ENCODE data around the gene ALG1L2. TPM values are rescaled to one million over a fixed set of nuclear protein-coding genes. Genes with fewer than 3 reads are reported as not detected.
"Not testable (repeated sequence)": the region's sequence is repeated elsewhere in the genome, so short reads cannot be mapped to it uniquely, and the experiment has no call there.

Gene ALG1L2
- total RNA-seq, 8 experiments from 2014 or later, result 0.22 to 3.1 (median 1.2) TPM; not detected in 2

DNA sequence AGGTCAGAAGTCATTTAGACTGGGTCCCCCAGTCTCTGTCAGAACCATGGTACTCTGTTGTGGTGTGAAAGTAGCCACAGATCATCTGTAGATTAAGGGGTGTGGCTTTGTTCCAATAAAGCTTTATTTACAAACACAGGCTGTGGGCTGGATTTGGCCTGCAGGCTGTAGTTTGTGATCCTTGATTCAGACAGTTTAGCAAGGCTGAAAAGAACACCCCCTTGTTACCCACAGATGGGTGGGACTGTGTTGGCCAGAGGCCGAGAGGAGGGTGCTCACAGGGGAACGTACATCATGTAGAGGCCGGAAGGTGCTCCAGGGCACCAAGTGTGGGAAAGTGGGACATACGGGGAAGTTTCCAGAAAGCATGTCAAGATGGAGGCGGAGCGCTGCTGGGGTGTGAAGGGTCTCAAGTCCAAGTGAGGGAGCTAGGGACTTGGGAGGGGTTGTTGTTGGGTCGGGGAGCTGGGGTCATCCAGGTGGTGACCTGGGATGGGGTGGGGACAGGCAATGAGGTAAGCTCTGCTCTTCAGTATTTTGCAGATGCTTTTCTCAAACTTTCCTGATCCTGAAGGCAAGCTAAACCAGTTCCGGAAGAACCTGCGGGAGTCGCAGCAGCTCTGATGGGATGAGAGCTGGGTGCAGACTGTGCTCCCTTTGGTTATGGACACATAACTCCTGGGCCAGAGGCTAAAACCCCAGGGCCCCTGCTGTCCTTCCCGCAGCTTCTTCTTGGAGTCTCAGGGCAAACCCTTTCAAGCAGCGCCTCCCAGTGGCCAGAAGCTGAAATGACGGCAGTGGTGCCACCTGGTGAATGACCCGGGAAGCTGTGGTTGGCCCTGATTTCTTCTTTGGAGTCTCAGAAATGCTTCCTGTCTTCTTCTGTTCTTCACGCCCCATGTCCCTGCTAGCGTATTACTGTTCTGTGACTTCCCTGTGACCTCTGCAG lies 16.3 kb downstream of the ALG1L2 start:
- not testable (repeated sequence) for H3K4me3 ChIP-seq; ATAC-seq (replicated peaks in 6 of 8); H3K27ac ChIP-seq
- in situ Hi-C loops (cut with MboI; ENCODE audit: low pct_unique_long_range_greater_than_20kb in 2 of 9, low sequenced_read_pairs in 9 of 9, unreplicated experiment in 9 of 9), result loop anchor here in 1 of 9 experiments (25.0 kb wide), 1 partner anchor 161 kb away; no protein-coding TSS in a partner anchor
- peaks cover 3 to 19% of the 10 kb centered on the region in 2 donors for H3K4me1 ChIP-seq (replicated peaks in 1 of 2)
- 100% methylated on average over 1 of the region's 16 CpGs; no CpG with 5 or more reads in 9 of the 10 experiments for WGBS, 10 experiments

DNA sequence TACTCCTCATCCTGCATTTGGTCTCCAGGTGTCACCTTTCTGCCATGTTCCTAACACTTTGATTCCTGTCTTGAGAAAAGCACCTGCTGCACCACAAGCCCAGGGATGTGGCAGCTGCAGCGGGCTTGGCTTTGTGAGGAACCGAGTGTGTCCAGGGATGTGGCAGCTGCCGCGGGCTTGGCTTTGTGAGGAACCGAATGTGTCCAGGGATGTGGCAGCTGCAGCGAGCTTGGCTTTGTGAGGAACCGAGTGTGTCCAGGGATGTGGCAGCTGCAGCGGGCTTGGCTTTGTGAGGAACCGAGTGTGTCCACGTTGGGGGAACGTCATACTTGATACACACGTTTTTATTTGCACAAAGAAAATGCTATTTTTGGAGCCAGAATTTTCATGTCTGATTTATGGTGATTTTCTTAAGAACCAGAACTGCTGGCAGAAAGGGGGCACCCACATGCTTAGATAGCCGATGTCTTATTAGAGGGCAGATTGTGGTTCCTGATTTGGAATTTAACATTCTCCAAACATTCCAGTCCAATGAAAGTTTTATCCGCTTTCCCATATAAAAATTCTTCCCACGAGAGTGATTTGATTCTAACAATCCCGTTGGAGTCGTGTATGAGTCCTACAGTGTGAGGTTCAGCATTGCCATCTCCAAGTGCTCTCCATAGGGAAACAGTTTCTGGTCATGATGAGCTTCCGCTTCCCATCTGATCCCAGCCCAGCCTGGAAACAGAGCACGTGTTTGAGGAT lies 17.2 kb downstream of the ALG1L2 start:
- 0 to 100% (median 68%) methylated on average over 1 to 8 of the region's 19 CpGs; no CpG with 5 or more reads in 5 of the 10 experiments for WGBS, 10 experiments
- ATAC-seq (replicated peaks in 6 of 8), result not testable (repeated sequence)

DNA sequence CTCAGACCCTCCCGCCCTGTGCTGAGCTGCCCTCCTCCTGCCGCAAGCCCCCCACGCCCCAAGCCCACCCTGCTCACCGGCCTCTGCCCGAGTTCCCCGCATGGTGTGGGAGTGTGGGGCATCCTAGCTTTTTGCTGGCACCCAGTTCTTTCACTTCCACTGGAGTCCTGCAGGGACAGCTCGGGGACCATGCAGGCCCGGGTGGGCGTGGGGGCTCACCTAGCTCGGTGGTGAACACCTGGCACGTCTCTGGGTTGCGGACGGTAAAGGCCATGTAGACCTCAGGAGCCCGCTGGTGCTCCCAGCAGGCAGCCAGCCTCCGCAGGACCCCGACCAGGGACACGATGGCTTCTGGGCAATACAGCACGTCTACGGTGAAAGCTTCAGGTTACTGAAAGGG lies 20.9 kb downstream of the ALG1L2 start:
- in situ Hi-C loops (cut with MboI; ENCODE audit: low pct_unique_long_range_greater_than_20kb in 2 of 9, low sequenced_read_pairs in 9 of 9, unreplicated experiment in 9 of 9); ATAC-seq (replicated peaks in 6 of 8); H3K4me1 ChIP-seq (replicated peaks in 1 of 2); H3K4me3 ChIP-seq; H3K27ac ChIP-seq: not testable (repeated sequence)
- 82 to 86% methylated on average over 4 of the region's 19 CpGs; no CpG with 5 or more reads in 8 of the 10 experiments for WGBS, 10 experiments

More for the DNA sequence above, 17.2 kb downstream of the ALG1L2 start:
- not testable (repeated sequence) for H3K27ac ChIP-seq, H3K4me3 ChIP-seq
- in situ Hi-C loops (cut with MboI; ENCODE audit: low pct_unique_long_range_greater_than_20kb in 2 of 9, low sequenced_read_pairs in 9 of 9, unreplicated experiment in 9 of 9), result loop anchor here in 1 of 9 experiments (25.0 kb wide), 1 partner anchor 162 kb away; no protein-coding TSS in a partner anchor
- H3K4me1 ChIP-seq (replicated peaks in 1 of 2), result peaks cover 1 to 14% of the 10 kb centered on the region in 2 donors

DNA sequence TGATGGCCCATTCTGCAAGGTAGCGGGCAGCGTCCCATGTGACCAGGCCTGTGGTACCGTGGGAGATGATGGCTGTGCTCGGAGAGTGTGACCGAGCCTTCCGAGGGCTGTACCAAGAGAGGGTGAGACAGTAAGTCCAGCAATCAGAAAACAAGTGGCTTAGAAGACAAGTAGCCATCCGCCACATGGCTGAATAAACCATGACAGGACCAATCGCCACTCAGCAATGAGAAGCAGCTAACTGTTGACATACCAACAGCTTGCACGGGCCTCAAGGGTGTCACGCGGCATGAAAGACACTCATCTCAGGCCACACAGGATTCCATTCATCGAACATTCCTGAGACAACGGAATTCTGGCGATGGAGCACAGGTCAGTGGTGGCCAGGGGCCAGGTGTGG lies 22.6 kb downstream of the ALG1L2 start:
- ATAC-seq (replicated peaks in 6 of 8); H3K4me3 ChIP-seq; H3K4me1 ChIP-seq (replicated peaks in 1 of 2); H3K27ac ChIP-seq; in situ Hi-C loops (cut with MboI; ENCODE audit: low pct_unique_long_range_greater_than_20kb in 2 of 9, low sequenced_read_pairs in 9 of 9, unreplicated experiment in 9 of 9): not testable (repeated sequence)
- WGBS, 10 experiments, result 65 to 100% (median 95%) methylated on average over 1 to 5 of the region's 14 CpGs; no CpG with 5 or more reads in 7 of the 10 experiments

DNA sequence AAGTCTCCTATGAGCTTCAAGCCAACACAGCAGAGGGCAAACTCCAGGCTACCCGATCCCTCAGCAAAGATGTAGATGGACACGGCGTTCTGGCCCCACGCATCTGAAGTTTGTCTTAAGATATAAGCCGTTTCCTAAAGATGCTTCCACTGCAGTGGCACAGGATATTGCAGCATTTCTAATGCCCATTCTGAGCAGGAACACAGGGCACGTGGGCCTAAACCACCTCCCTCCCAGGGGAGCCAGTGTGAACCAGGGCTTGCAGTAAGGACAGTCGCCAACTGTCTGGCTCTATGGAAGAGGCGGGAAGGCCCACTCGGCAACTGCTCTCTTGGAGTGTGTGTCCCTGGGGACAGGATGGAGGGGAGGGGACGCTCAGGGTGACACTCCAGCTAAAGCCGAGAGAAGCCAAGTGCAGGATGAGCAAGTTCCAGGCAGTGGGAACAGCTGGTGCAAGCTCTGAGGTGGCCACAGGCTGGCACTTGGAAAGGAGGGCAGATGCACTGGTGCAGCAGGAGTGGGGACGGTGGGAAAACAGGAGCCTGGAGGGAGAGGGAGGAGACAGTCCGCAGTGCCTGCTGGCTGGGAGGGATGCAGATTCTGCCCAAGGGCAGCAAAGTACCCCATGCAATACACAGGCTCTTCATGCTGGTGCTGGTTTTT lies 25.8 kb downstream of the ALG1L2 start:
- 90% methylated on average over 2 of the region's 13 CpGs; no CpG with 5 or more reads in 9 of the 10 experiments for WGBS, 10 experiments
- H3K4me3 ChIP-seq; ATAC-seq (replicated peaks in 6 of 8); H3K4me1 ChIP-seq (replicated peaks in 1 of 2); in situ Hi-C loops (cut with MboI; ENCODE audit: low pct_unique_long_range_greater_than_20kb in 2 of 9, low sequenced_read_pairs in 9 of 9, unreplicated experiment in 9 of 9); H3K27ac ChIP-seq: not testable (repeated sequence)

DNA sequence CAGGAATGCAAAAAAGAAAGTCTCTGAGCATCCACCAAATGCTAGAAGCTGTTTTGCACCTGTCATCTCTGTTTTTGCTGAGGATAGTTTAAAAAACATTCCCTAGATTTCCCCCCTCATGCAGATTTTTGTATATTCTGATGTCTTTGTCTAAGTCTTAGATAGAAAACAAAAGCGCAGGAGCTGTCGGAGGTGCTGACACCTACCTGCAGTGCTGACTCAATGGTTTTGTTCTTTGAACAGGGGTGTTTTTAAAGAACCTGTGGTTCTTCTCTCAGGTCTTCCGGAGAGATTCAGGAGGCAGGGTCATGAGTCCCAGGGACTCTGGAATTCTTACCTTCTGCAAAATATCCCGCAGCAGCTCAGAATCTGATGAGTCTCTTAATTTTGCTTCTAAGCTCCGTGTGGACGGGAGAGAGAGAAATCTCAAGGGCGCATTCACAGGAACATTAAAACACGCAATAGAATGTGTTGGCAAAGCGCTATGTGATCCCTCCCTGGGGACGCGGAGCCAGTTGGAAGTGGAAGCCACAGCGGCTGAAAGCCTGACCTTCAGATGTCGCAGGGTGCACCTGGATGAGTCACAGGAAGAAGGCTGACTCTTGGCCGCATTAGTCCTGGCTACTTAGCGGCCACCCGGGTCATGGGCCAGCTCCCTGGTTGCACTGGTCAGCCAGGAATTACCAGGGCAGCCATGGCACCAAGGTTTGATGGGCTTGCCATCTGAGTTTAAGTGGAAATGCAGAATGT lies 27.4 kb downstream of the ALG1L2 start:
- WGBS, 10 experiments, result 76 to 100% (median 98%) methylated on average over 1 to 4 of the region's 16 CpGs; no CpG with 5 or more reads in 2 of the 10 experiments
- H3K4me3 ChIP-seq; in situ Hi-C loops (cut with MboI; ENCODE audit: low pct_unique_long_range_greater_than_20kb in 2 of 9, low sequenced_read_pairs in 9 of 9, unreplicated experiment in 9 of 9); ATAC-seq (replicated peaks in 6 of 8); H3K27ac ChIP-seq; H3K4me1 ChIP-seq (replicated peaks in 1 of 2): not testable (repeated sequence)

DNA sequence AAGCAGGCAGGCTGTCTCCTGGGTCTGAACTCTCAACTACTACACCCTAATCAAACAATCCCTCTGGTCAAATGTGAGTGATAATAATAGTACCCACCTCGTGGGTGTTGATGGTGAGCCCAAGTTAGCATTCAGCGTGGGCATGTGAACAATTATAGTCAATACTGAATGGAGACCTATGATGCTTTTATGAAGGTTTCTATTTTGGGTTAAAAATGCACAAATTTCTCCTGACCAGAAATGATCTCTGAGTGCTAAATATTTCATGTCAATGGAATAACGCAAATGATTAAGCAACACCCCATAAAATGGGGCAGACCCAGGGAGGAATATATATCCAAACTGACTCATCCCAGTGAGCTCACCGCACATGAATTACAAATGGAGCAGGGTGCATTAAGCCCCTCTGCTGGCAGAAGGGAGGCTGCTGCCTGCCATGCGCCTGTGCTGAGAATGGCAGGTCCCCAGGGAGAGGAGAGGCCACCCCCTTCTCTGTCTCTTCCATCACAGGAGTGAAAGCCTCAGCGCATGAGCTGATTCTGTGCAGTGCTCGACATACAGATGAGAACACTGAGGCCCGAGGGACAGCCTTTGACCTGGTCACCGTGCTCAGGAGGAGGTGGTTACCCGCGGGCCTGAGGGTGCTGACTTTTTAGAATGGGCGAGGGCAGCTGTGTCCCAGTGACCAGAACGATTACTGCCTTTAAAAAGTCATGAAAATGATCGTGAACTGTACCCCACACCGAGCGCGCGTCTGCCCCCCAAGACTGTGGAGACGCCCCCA lies 28.9 kb downstream of the ALG1L2 start:
- peak overlapping the region; percentile 87 to 92 for H3K27ac ChIP-seq
- peak overlapping the region; percentile 45 to 92 (median 78) for H3K4me3 ChIP-seq
- in situ Hi-C loops (cut with MboI; ENCODE audit: low pct_unique_long_range_greater_than_20kb in 2 of 9, low sequenced_read_pairs in 9 of 9, unreplicated experiment in 9 of 9); H3K4me1 ChIP-seq (replicated peaks in 1 of 2); ATAC-seq (replicated peaks in 6 of 8): not testable (repeated sequence)
- 0 to 4% methylated on average over 1 to 5 of the region's 19 CpGs; no CpG with 5 or more reads in 8 of the 10 experiments for WGBS, 10 experiments

DNA sequence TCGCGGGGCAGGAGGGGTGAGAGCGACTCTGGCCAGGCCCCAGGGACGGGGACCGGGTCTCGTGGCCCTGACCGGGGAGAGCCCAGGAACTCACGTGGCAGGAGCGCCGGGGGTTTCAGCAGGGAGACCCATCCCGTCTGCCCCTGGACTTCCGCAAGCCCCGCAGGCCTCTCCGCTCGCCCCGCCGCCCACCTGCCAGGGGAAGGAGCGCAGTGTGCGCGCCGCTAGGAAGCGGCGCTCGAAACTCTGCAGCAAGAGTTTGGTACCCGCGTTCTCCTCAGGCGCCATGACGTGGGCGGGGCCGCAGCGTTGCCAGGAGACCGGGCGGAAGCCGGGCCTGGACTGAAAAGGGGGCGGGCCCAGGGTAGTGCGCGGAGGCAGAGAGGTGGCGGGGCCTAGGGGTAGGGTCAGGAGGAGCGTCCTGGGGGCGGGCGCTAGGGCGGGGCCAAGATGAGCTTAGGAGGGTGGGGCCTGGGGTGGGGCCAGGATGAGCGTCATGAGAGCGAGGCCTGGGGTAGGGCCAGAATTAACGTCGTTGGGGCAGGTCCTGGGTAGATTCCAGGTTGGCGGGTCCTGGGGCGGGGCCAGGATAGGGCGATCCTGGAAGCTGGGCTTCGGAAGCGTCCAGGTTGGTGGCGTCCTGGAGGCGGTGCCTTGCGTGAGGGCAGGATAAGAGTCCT lies 29.7 kb downstream of the ALG1L2 start:
- Histone ChIP-seq H3K27ac (peak overlapping the region; percentile 87 to 92), H3K4me3 (peak overlapping the region; percentile 45 to 92 (median 78)), H3K4me1 (replicated peaks in 1 of 2) (peaks cover 3 to 6% of the 10 kb centered on the region in 2 donors)
- in situ Hi-C loops (cut with MboI; ENCODE audit: low pct_unique_long_range_greater_than_20kb in 2 of 9, low sequenced_read_pairs in 9 of 9, unreplicated experiment in 9 of 9), result no loop called here
- peak; percentile 98 to 100 (median 99) for ATAC-seq (replicated peaks in 6 of 8)
- 0% methylated on average over 4 of the region's 54 CpGs; no CpG with 5 or more reads in 9 of the 10 experiments for WGBS, 10 experiments

DNA sequence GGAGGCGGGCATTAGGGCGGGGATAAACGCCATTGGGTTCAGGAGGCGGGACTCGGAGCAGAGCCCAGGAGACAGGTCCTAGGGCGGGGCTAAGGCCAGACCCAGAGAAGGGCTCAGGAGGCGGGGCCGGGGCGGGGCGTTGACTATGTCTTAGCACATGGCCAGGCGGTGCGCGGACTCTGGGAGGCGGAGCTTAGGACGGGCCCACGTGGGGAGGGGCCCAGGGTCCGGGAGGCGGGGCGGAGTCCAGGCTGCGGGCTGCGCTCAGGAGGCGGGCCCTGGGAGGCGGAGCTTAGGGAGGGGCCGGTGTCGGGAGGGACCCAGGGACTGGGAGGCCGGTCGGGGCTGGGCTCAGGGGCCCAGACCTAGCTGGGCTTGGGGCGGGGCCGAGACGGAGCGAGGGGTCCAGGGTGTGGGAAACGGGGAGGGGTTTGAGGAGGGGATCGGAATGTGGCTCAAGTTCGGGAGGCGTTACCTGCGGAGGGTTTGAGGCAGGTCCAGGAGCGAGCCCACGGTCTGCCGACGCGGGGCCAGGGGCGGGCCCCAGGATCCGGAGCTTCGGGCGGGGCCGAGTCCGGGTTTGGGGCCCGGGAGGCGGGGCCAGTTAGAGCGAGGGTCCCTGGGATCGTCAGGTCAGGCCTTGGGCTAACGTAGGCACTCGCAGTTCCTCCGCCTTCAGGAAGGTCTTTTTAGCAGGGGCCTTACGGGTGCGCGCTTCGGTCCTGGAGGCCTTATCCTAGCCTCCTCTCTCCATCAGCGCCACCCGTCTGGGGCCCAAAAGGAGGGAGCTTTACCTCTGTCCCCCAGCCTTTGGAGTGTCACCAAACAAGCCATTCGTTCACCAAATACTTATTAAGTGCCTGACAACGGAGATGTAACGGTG lies 30.5 kb downstream of the ALG1L2 start:
- Histone ChIP-seq H3K4me3 (peak overlapping the region; percentile 45 to 92 (median 78)), H3K27ac (peak overlapping the region; percentile 87 to 89)
- WGBS, 10 experiments, result 0 to 6% methylated on average over 5 to 6 of the region's 63 CpGs; no CpG with 5 or more reads in 8 of the 10 experiments
- H3K4me1 ChIP-seq (replicated peaks in 1 of 2); in situ Hi-C loops (cut with MboI; ENCODE audit: low pct_unique_long_range_greater_than_20kb in 2 of 9, low sequenced_read_pairs in 9 of 9, unreplicated experiment in 9 of 9): not testable (repeated sequence)
- peak in 7 of 8 experiments; percentile 30 to 72 (median 63) for ATAC-seq (replicated peaks in 6 of 8)

DNA sequence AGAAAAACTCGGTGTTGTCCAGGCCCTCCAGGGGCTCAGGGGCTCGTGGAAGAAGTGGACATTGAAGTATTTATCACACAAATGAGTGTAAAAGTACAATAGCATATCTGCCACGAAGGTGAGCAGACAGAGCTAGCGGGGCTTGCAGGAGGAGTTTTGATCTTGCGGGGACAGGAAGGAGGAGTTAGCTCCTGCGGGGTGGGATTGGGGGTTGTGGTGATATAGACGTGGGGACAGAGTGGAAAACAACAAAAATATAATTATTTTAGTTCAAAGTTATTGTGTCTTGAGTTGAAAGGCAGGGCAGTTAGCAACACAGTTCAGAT lies 31.1 kb downstream of the ALG1L2 start:
- ATAC-seq (replicated peaks in 6 of 8), result peak in 1 of 8 experiments; percentile 19

More for the DNA sequence above, 31.1 kb downstream of the ALG1L2 start:
- Histone ChIP-seq H3K4me3 (peak overlapping the region; percentile 45 to 92 (median 78)), H3K27ac (peak overlapping the region; percentile 68 to 89)
- H3K4me1 ChIP-seq (replicated peaks in 1 of 2); in situ Hi-C loops (cut with MboI; ENCODE audit: low pct_unique_long_range_greater_than_20kb in 2 of 9, low sequenced_read_pairs in 9 of 9, unreplicated experiment in 9 of 9): not testable (repeated sequence)
- 0 to 10% methylated on average over 2 of the region's 7 CpGs; no CpG with 5 or more reads in 8 of the 10 experiments for WGBS, 10 experiments
